IMR-90 (cell line): ENCODE data around the gene TMEM221. TPM values are rescaled to one million over a fixed set of nuclear protein-coding genes. Genes with fewer than 3 reads are reported as not detected.

Experiments
- ATAC-seq: fragments of 200-7000 bp; cut with Tn5 transposase; 2 replicates; pipeline ENCODE4 v1.9.1; 2020; ENCODE audit warnings: low read depth, mild to moderate bottlenecking, moderate library complexity
- BruUV-seq: library from RNA; stranded (reverse); fragments of 400-500 nt; replicated peaks from 2 replicates; lab custom pipeline; 2021; lab: Mats Ljungman, UMichigan
- CTCF ChIA-PET: fragments of 300-600 bp; formaldehyde crosslinking; extraction: SDS; loops from one replicate; lab custom pipeline; 2021; ENCODE audit warnings: antibody characterized with exemption; lab: Yijun Ruan, JAX
- POLR2A ChIA-PET: fragments of 300-600 bp; sonication (Branson Sonifier 250); formaldehyde crosslinking; loops from one replicate; lab custom pipeline; 2022; ENCODE audit warnings: antibody characterized with exemption; ENCODE audit not compliant: unreplicated experiment; lab: Charles Lee
- DNase-seq: peaks from one replicate; pipeline ENCODE4 v3.0.0; 2013
- H2AFZ ChIP-seq: replicated peaks from 2 replicates; pipeline ENCODE3; 2013; ENCODE audit warnings: low read length, mild to moderate bottlenecking; ENCODE audit not compliant: poor library complexity
- H2AK5ac ChIP-seq: 2 replicates; pipeline ENCODE4 v1.6.1; 2013; ENCODE audit warnings: low read depth, low read length, inconsistent platforms
- H2AK9ac ChIP-seq: replicated peaks from 2 replicates; pipeline ENCODE3; 2013; ENCODE audit warnings: mild to moderate bottlenecking, low read depth, low read length, moderate library complexity; ENCODE audit not compliant: poor library complexity
- H2BK120ac ChIP-seq: 2 replicates; pipeline ENCODE4 v1.6.1; 2013; ENCODE audit warnings: low read depth, low read length, inconsistent platforms
- H2BK15ac ChIP-seq: 3 replicates; pipeline ENCODE4 v1.6.1; 2013; ENCODE audit warnings: low read depth, low read length, inconsistent platforms
- H2BK20ac ChIP-seq: 2 replicates; pipeline ENCODE4 v1.6.1; 2013; ENCODE audit warnings: low read depth, mild to moderate bottlenecking, inconsistent platforms, low read length, moderate library complexity
- H2BK5ac ChIP-seq: 2 replicates; pipeline ENCODE4 v1.6.1; 2013; ENCODE audit warnings: mild to moderate bottlenecking, low read depth, low read length, inconsistent platforms; ENCODE audit not compliant: poor library complexity, severe bottlenecking
- H3K14ac ChIP-seq: replicated peaks from 2 replicates; pipeline ENCODE4 v1.6.1; 2013; ENCODE audit warnings: low read depth, low read length, inconsistent platforms
- H3K18ac ChIP-seq: 2 replicates; pipeline ENCODE4 v1.6.1; 2013; ENCODE audit warnings: low read depth, low read length, control low read depth
- H3K23ac ChIP-seq: 2 replicates; pipeline ENCODE4 v1.6.1; 2013; ENCODE audit warnings: low read depth, low read length, inconsistent platforms
- H3K27ac ChIP-seq: 2 replicates; pipeline ENCODE4 v1.5.1; 2013; ENCODE audit warnings: mild to moderate bottlenecking, control low read depth, low read length; ENCODE audit not compliant: insufficient read depth
- H3K27me3 ChIP-seq: 2 replicates; pipeline ENCODE4 v1.6.1; 2013; ENCODE audit warnings: low read length; ENCODE audit not compliant: control insufficient read depth, insufficient read depth
- H3K36me3 ChIP-seq: 2 replicates; pipeline ENCODE4 v1.6.1; 2013; ENCODE audit warnings: low read length, mixed read lengths; ENCODE audit not compliant: control insufficient read depth, insufficient read depth
- H3K4ac ChIP-seq: 2 replicates; pipeline ENCODE4 v1.6.1; 2013; ENCODE audit warnings: low read depth, low read length, inconsistent platforms
- H3K4me1 ChIP-seq: 2 replicates; pipeline ENCODE4 v1.6.1; 2013; ENCODE audit warnings: low read length, mixed read lengths; ENCODE audit not compliant: control insufficient read depth, insufficient read depth
- H3K4me2 ChIP-seq: 2 replicates; pipeline ENCODE4 v1.6.1; 2013; ENCODE audit warnings: low read depth, mild to moderate bottlenecking, control low read depth, low read length, moderate library complexity
- H3K4me3 ChIP-seq: 2 replicates; pipeline ENCODE4 v1.5.1; 2013; ENCODE audit warnings: low read depth, mild to moderate bottlenecking, control low read depth, low read length, moderate library complexity; ENCODE audit not compliant: insufficient read depth
- H3K56ac ChIP-seq: 2 replicates; pipeline ENCODE4 v1.6.1; 2013; ENCODE audit warnings: low read length, inconsistent platforms; ENCODE audit not compliant: insufficient read depth; ENCODE audit errors: extremely low read depth
- H3K79me1 ChIP-seq, 2 experiments: 2 replicates each; pipeline ENCODE4 v1.6.1; 2013; ENCODE audit warnings: low read length in 2 of 2, inconsistent platforms in 1 of 2, low read depth in 1 of 2
- H3K9ac ChIP-seq: 2 replicates; pipeline ENCODE4 v1.6.1; 2013; ENCODE audit warnings: low read depth, low read length, control low read depth
- H3K9me1 ChIP-seq: 2 replicates; pipeline ENCODE4 v1.6.1; 2013; ENCODE audit warnings: low read length, inconsistent platforms; ENCODE audit not compliant: insufficient read depth
- H3K9me3 ChIP-seq: 2 replicates; pipeline ENCODE4 v1.6.1; 2013; ENCODE audit warnings: low read length; ENCODE audit not compliant: control insufficient read depth, insufficient read depth
- H4K20me1 ChIP-seq: 2 replicates; pipeline ENCODE4 v1.6.1; 2013; ENCODE audit warnings: low read length, inconsistent platforms; ENCODE audit not compliant: insufficient read depth
- H4K5ac ChIP-seq: 2 replicates; pipeline ENCODE4 v1.6.1; 2013; ENCODE audit warnings: mild to moderate bottlenecking, low read depth, low read length, control low read depth
- H4K8ac ChIP-seq, 2 experiments: 2 replicates each; pipeline ENCODE4 v1.6.1; 2013; ENCODE audit warnings: low read depth in 2 of 2, low read length in 2 of 2, control low read depth in 1 of 2, inconsistent platforms in 1 of 2
- H4K91ac ChIP-seq: 2 replicates; pipeline ENCODE4 v1.6.1; 2013; ENCODE audit warnings: low read depth, low read length, inconsistent platforms; ENCODE audit not compliant: insufficient read depth
- CHD1 ChIP-seq: IDR thresholded peaks from 2 replicates; pipeline ENCODE4 v1.6.1; 2012; ENCODE audit warnings: low read depth, low read length, improper control_type of control experiment
- CTCF ChIP-seq: conservative IDR thresholded peaks from 2 replicates; pipeline ENCODE4 v1.5.1; 2012; ENCODE audit warnings: mild to moderate bottlenecking, low read depth, low read length, improper control_type of control experiment
- MAFK ChIP-seq: IDR thresholded peaks from 2 replicates; pipeline ENCODE4 v1.6.1; 2012; ENCODE audit warnings: low read depth, low read length, improper control_type of control experiment
- RAD21 ChIP-seq: IDR thresholded peaks from 2 replicates; pipeline ENCODE4 v1.6.1; 2012; ENCODE audit warnings: low read length, improper control_type of control experiment
- SMC3 ChIP-seq: fragments of 150-350 bp; IDR thresholded peaks from 2 replicates; pipeline ENCODE4 v1.6.1; 2016; ENCODE audit warnings: low read depth, mild to moderate bottlenecking, antibody characterized with exemption, low read length, moderate library complexity
- USF2 ChIP-seq: fragments of 150-350 bp; IDR thresholded peaks from 2 replicates; pipeline ENCODE4 v1.6.1; 2017; ENCODE audit warnings: mild to moderate bottlenecking, antibody characterized with exemption, low read length, low read depth
- WGBS, 2 experiments: methylation state at CpG; one replicate each; pipeline versions ENCODE4 v1.1.5 to v1.1.7; 2013; ENCODE audit warnings: missing lambda C conversion rate in 2 of 2; ENCODE audit not compliant: insufficient read length in 1 of 2; ENCODE audit errors: extremely low coverage in 2 of 2; 5-methylcytosine and 5-hydroxymethylcytosine counted together
- dilution Hi-C: fragments of 300-500 bp; cut with HindIII; formaldehyde crosslinking; loops from one replicate; pipeline ENCODE4 v1.14.3; 2018; ENCODE audit warnings: low sequenced_read_pairs; ENCODE audit not compliant: unreplicated experiment
- in situ Hi-C: fragments of 300-500 bp; cut with MboI; formaldehyde crosslinking; loops from 3 replicates; pipeline ENCODE4 v1.14.3; 2019; ENCODE audit warnings: low sequenced_read_pairs, inconsistent platforms, mixed read lengths
- intact Hi-C: fragments of 100-400 bp; cut with micrococcal nuclease; formaldehyde crosslinking; loops from 2 replicates; pipeline ENCODE4 v1.10.0; 2022
- polyA plus RNA-seq, 3 experiments: library from polyadenylated mRNA; depleted of rRNA; stranded (reverse); fragments of >200 nt; gene quantifications; 2 replicates each; pipeline ENCODE4 v1.2.3, GENCODE V29; 2012; ENCODE audit warnings: low replicate concordance in 1 of 3
- total RNA-seq: library from RNA; depleted of rRNA; stranded (reverse); fragments of >200 nt; gene quantifications from 2 replicates; pipeline ENCODE4 v1.2.3, GENCODE V29; 2012

TMEM221 gene
- total and polyA plus RNA-seq, 2 of the 4 experiments (the other 2 are of a cell fraction): 0.12 TPM; not detected in 1

- H3K79me1 ChIP-seq: no peaks in the 10 kb centered on the region
- H3K27me3 ChIP-seq: peaks cover 35% of the 10 kb centered on the region
- H3K27ac ChIP-seq: no peak overlapping the region
- H2AFZ ChIP-seq: no peak overlapping the region
- dilution Hi-C loops: no loop called here
- H3K4me1 ChIP-seq: no peaks in the 10 kb centered on the region; the same call in 1 of the 2 replicates
- no peak overlapping the region for H2BK120ac ChIP-seq
- H2BK15ac ChIP-seq: no peak overlapping the region
- no peaks in the 10 kb centered on the region for H3K9me3 ChIP-seq
- no CpG with 5 or more reads among the region's 6 CpGs for WGBS, 2 experiments
- no peak overlapping the region for H2BK5ac ChIP-seq
- H3K4me2 ChIP-seq: no peak overlapping the region
- H3K18ac ChIP-seq: no peak overlapping the region
- no peak for TF ChIP-seq USF2
- no peak for TF ChIP-seq MAFK
- no peak for TF ChIP-seq CHD1
- no peak for TF ChIP-seq SMC3
- TF ChIP-seq RAD21: no peak
- TF ChIP-seq CTCF: no peak
- no TSS peak for BruUV-seq
- ATAC-seq (no peak), DNase-seq (no peak)
- H3K4ac ChIP-seq: no peak overlapping the region
- no peak overlapping the region for H2BK20ac ChIP-seq
- peaks cover 3% of the 10 kb centered on the region for H4K20me1 ChIP-seq
- no peak overlapping the region for H4K8ac ChIP-seq
- H2AK5ac ChIP-seq: no peak overlapping the region
- no peaks in the 10 kb centered on the region for H3K36me3 ChIP-seq
- in situ Hi-C loops: loop anchor here (10.0 kb wide), 1 partner anchor 397 kb away; the partner anchor contains the start of gene RPL18A
- no peak overlapping the region for H4K5ac ChIP-seq
- H3K9me1 ChIP-seq: no peaks in the 10 kb centered on the region
- no peak overlapping the region for H2AK9ac ChIP-seq
- ChIA-PET CTCF (no interaction called here), POLR2A (no interaction called here)
- no peak overlapping the region for H3K14ac ChIP-seq
- peak overlapping the region; percentile 78; the same call in 1 of the 2 replicates for H3K23ac ChIP-seq
- H3K4me3 ChIP-seq: no peak overlapping the region
- intact Hi-C loops: loop anchor here (10.0 kb wide), 2 partner anchors 307 to 397 kb away; partner anchors contain the start of gene RPL18A
- no peak overlapping the region for H3K9ac ChIP-seq
- no peak overlapping the region for H4K91ac ChIP-seq
- H3K56ac ChIP-seq: no peak overlapping the region
These were observed 9.1 kb upstream of the TMEM221 start for GRCh38 chr19:17457616-17458015.
